Measurements from ENCODE around the gene CACNA2D3.
"Not testable (repeated sequence)": the region's sequence is repeated elsewhere in the genome, so short reads cannot be mapped to it uniquely, and the experiment has no call there.

CACNA2D3 gene

GRCh38 chr3:54574906-54575617 is 452.7 kb downstream of the CACNA2D3 start:
- DNase-seq (ENCODE audit: low read depth) = no peak

- no peak for DNase-seq (ENCODE audit: low read depth)
These were observed 453.2 kb downstream of the CACNA2D3 start for GRCh38 chr3:54575618-54575960.

GRCh38 chr3:54577313-54577712 is 455.0 kb downstream of the CACNA2D3 start:
- DNase-seq (ENCODE audit: low read depth) = no peak

GRCh38 chr3:54578417-54578816 is 456.1 kb downstream of the CACNA2D3 start:
- DNase-seq (ENCODE audit: low read depth) = no peak

- no peak for DNase-seq (ENCODE audit: low read depth)
These were observed 458.1 kb downstream of the CACNA2D3 start for GRCh38 chr3:54580453-54580852.

GRCh38 chr3:54582424-54582823 is 460.1 kb downstream of the CACNA2D3 start:
- DNase-seq (ENCODE audit: low read depth) = no peak

GRCh38 chr3:54591157-54591556 is 468.8 kb downstream of the CACNA2D3 start:
- DNase-seq (ENCODE audit: low read depth) = no peak

- no peak for DNase-seq (ENCODE audit: low read depth)
These were observed 471.3 kb downstream of the CACNA2D3 start for GRCh38 chr3:54593653-54594052.

- no peak for DNase-seq (ENCODE audit: low read depth)
These were observed 473.7 kb downstream of the CACNA2D3 start for GRCh38 chr3:54596087-54596486.

GRCh38 chr3:54599716-54600115 is 477.4 kb downstream of the CACNA2D3 start:
- DNase-seq (ENCODE audit: low read depth) = no peak

- no peak for DNase-seq (ENCODE audit: low read depth)
These were observed 478.3 kb downstream of the CACNA2D3 start for GRCh38 chr3:54600441-54601204.

- no peak for DNase-seq (ENCODE audit: low read depth)
These were observed 482.1 kb downstream of the CACNA2D3 start for GRCh38 chr3:54604495-54604894.

- no peak for DNase-seq (ENCODE audit: low read depth)
These were observed 485.7 kb downstream of the CACNA2D3 start for GRCh38 chr3:54608041-54608440.

GRCh38 chr3:54619053-54619452 is 496.7 kb downstream of the CACNA2D3 start:
- DNase-seq (ENCODE audit: low read depth) = no peak

- no peak for DNase-seq (ENCODE audit: low read depth)
These were observed 497.2 kb downstream of the CACNA2D3 start for GRCh38 chr3:54619531-54619930.

- DNase-seq (ENCODE audit: low read depth) = no peak
These were observed 498.8 kb downstream of the CACNA2D3 start for GRCh38 chr3:54621184-54621583.

GRCh38 chr3:54622678-54623077 is 500.3 kb downstream of the CACNA2D3 start:
- no peak for DNase-seq (ENCODE audit: low read depth)

- no peak for DNase-seq (ENCODE audit: low read depth)
These were observed 503.7 kb downstream of the CACNA2D3 start for GRCh38 chr3:54625805-54626787.

- no peak for DNase-seq (ENCODE audit: low read depth)
These were observed 506.6 kb downstream of the CACNA2D3 start for GRCh38 chr3:54628888-54629441.

GRCh38 chr3:54630101-54630623 is 507.8 kb downstream of the CACNA2D3 start:
- DNase-seq (ENCODE audit: low read depth) = no peak

- not testable (repeated sequence) for DNase-seq (ENCODE audit: low read depth)
These were observed 508.6 kb downstream of the CACNA2D3 start for GRCh38 chr3:54631001-54631400.
